ENCODE data around the gene LEFTY2. TPM values are rescaled to one million over a fixed set of nuclear protein-coding genes. Genes with fewer than 3 reads are reported as not detected.
"Not testable (repeated sequence)": the region's sequence is repeated elsewhere in the genome, so short reads cannot be mapped to it uniquely, and the experiment has no call there.

Gene LEFTY2
- polyA plus RNA-seq, 2 of the 4 experiments (the other 2 are of a cell fraction), result not detected

DNA sequence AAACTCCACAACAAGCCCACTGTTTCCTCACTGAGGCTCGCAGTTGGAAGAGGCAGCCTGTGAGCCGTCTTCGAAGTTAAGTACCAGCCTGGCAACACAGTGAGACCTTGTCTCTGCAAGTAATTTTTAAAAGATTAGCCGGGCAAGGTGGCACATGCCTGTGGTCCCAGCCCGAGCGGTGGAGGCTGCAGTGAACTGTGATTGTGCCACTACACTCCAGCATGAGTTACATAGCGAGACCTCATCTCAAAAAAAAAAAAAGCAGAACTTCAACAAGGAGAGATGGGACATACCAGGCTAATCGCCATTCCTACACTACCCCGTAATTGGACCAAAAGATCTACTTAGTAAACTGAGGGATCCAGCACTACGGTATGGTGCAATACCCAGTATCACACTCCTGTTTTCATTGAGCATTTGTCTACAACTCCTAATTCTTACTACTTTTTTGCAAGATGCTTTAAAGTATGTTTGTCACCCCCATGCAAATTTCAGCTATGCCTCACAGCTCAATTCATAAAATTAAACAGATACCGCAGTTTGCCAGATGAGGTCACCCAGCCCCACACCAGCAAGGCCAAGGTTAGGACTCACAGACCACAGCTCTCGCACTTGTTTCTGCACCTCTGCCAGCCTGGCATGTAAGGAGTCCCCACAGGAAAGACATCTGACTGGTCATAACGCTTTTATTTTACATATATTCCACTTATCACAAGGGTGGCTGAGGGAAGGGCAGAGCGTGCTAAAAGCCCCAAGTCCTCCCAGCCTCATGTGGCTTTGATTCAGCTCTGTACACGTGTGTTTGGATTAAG lies 37.1 kb upstream of the LEFTY2 start:
- no peak overlapping the region for H3K4me3 ChIP-seq
- WGBS (ENCODE audit: missing lambda C conversion rate), result 87% methylated on average over 15 of the region's 15 CpGs
- H3K4me2 ChIP-seq, result no peak overlapping the region
- FAIRE-seq, result no peak
- no peak overlapping the region for H3K27ac ChIP-seq
- no peak for DNase-seq (ENCODE audit: low read depth in 1 of 2, low spot score in 1 of 2)
- CTCF ChIA-PET, result interaction anchor here (0.9 to 15.8 kb wide), 9 partner anchors 9 to 659 kb away, joined by 3 to 227 read pairs (median 3); no protein-coding TSS in a partner anchor
- TF ChIP-seq HOXA7 (CRISPR knock-in tag; IDR thresholded peaks at IDR 0.05) (no peak), FOSL2 (IDR thresholded peaks at IDR 0.05) (no peak), FOSL2 (CRISPR knock-in tag; IDR thresholded peaks at IDR 0.05) (no peak), PBX3 (IDR thresholded peaks at IDR 0.05) (no peak), CHD4 (IDR thresholded peaks at IDR 0.05; ENCODE audit: borderline replicate concordance) (no peak)
- POLR2A ChIA-PET, result interaction anchor here (1.1 kb wide), 1 partner anchor 21 kb away, joined by 3 read pairs; the partner anchor contains the start of gene SDE2
- no peaks in the 10 kb centered on the region for H3K4me1 ChIP-seq
- ATAC-seq, result 0 out of 6 replicates have a peak, but pooled peaks of 1 of the 2 experiments have one; percentile 27
- H3K9me3 ChIP-seq, result peaks cover 14% of the 10 kb centered on the region; the same call in 2 of the 3 replicates

DNA sequence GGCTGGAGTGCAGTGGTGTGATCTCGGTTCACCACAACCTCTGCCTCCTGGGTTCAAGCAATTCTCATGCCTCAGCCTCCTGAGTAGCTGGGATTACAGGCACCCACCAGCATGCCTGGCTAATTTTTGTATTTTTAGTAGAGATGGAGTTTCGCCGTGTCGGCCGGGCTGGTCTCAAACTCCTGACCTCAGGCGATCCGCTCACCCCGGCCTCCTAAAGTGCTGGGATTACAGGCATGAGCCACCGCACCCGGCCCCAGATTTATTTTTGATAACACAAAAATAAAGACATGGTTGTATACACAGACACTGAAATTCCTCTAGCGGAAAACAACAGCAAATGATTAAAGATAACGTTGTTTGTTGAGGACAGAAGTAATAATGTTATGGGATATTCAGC lies 34.1 kb upstream of the LEFTY2 start:
- POLR2A ChIA-PET; ATAC-seq; H3K4me3 ChIP-seq; H3K9me3 ChIP-seq; FAIRE-seq; DNase-seq (ENCODE audit: low read depth in 1 of 2, low spot score in 1 of 2); H3K27ac ChIP-seq; H3K4me1 ChIP-seq: not testable (repeated sequence)
- CTCF ChIA-PET, result interaction anchor here (0.7 to 15.8 kb wide), 35 partner anchors 12 to 656 kb away, joined by 3 to 227 read pairs (median 4); partner anchors contain the start of genes LEFTY2, SRP9 and TMEM63A
- H3K4me2 ChIP-seq, result peak overlapping the region; percentile 59
- WGBS (ENCODE audit: missing lambda C conversion rate), result 96% methylated on average over 12 of the region's 12 CpGs

DNA sequence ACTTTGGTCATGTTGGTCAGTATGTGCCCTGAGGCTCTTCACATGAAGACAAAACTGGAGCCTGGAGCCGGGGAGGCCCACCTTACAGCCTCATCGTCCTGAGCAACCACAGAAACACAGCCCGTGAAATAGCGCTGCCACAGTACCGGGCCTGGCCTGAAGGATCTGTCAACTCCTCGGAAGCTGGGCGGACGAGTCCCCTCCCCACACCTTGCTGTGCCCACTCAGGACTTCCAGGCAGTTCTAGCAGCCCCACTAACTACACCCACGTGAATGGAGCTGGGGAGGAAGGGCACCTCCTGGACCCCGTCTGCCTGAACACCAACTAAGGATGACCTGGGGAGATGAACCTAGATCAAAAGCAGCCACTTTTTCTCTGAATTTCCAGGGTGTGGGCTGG lies 33.4 kb upstream of the LEFTY2 start:
- POLR2A ChIA-PET, result no interaction called here
- no peak overlapping the region for H3K27ac ChIP-seq
- TF ChIP-seq RFX5 (IDR thresholded peaks at IDR 0.05) (no peak), HOXB13 (CRISPR knock-in tag; IDR thresholded peaks at IDR 0.05; ENCODE audit: low read depth) (no peak), NFE2L2 (conservative IDR thresholded peaks at IDR 0.05; ENCODE audit: low read length) (no peak), ZC3H11A (IDR thresholded peaks at IDR 0.05) (no peak), ESRRA (IDR thresholded peaks at IDR 0.05; ENCODE audit: borderline replicate concordance, low read length) (no peak), TP53 (CRISPR knock-in tag; IDR thresholded peaks at IDR 0.05) (no peak), POLR2AphosphoS2 (conservative IDR thresholded peaks at IDR 0.05; ENCODE audit: low read length) (no peak), RCOR1 (IDR thresholded peaks at IDR 0.05; ENCODE audit: low read depth, low read length) (no peak), CBX2 (IDR thresholded peaks at IDR 0.05; ENCODE audit: borderline replicate concordance, low read depth) (no peak), MAZ (IDR thresholded peaks at IDR 0.05; ENCODE audit: borderline replicate concordance, low read depth, low read length) (no peak), HOXB5 (CRISPR knock-in tag; IDR thresholded peaks at IDR 0.05) (no peak), MYC (IDR thresholded peaks at IDR 0.05; ENCODE audit: borderline replicate concordance, low read length) (no peak), SMC3 (IDR thresholded peaks at IDR 0.05) (no peak), RNF2 (IDR thresholded peaks at IDR 0.05; ENCODE audit: borderline replicate concordance, low read depth) (no peak)
- TF ChIP-seq, protein P1, sequence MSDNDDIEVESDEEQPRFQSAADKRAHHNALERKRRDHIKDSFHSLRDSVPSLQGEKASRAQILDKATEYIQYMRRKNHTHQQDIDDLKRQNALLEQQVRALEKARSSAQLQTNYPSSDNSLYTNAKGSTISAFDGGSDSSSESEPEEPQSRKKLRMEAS (IDR thresholded peaks at IDR 0.05), result no peak
- DNase-seq (ENCODE audit: low read depth in 1 of 2, low spot score in 1 of 2) (no peak), FAIRE-seq (no peak), ATAC-seq (no peak)
- WGBS (ENCODE audit: missing lambda C conversion rate), result 94% methylated on average over 10 of the region's 10 CpGs
- H3K9me3 ChIP-seq, result no peaks in the 10 kb centered on the region
- H3K4me3 ChIP-seq, result no peak overlapping the region
- CTCF ChIA-PET, result interaction anchor here (1.0 to 15.8 kb wide), 16 partner anchors 12 to 513 kb away, joined by 3 to 227 read pairs (median 7); partner anchors contain the start of genes LEFTY2 and TMEM63A
- no peak overlapping the region for H3K4me2 ChIP-seq
- no peaks in the 10 kb centered on the region for H3K4me1 ChIP-seq

All from A549 (cell line).